Right renal pelvis (tissue), 4 donors: ENCODE results near the gene PLPP3. TPM values are rescaled to one million over a fixed set of nuclear protein-coding genes. Genes with fewer than 3 reads are reported as not detected.

Experiments
- DNase-seq, 4 donors: peaks; one replicate each; pipeline ENCODE4 v3.0.0-alpha.2; 2013; ENCODE audit warnings: low read depth in 4 of 4, low spot score in 3 of 4, missing footprints in 1 of 4
- polyA plus RNA-seq, 4 donors: library from polyadenylated mRNA; unstranded; fragments of 120-200 nt; gene quantifications; one replicate each; pipeline ENCODE4 v1.2.1, GENCODE V29; 2013; ENCODE audit not compliant: insufficient read length in 4 of 4

PLPP3 gene
- polyA plus RNA-seq, 4 donors: 133 to 154 (median 145) TPM

GRCh38 chr1:56446531-56447098 is 132.7 kb downstream of the PLPP3 start:
- no peak for DNase-seq

GRCh38 chr1:56444960-56445646 is 134.3 kb downstream of the PLPP3 start:
- no peak for DNase-seq

Other genes with a start within 250 kb of the PLPP3 start
- gene PRKAA2, start 65.8 kb upstream of the PLPP3 start, polyA plus RNA-seq: 10 to 100 TPM; 14.5 to 21.3 (median 16.7) TPM
- 1 to 10 TPM in 3 of 4 donors, under 1 TPM in 1; 0.77 to 1.4 (median 1.2) TPM for gene FYB2, start 239.8 kb upstream of the PLPP3 start, polyA plus RNA-seq